ENCODE measurements around the gene SLC9A3.

GRCh38 chr5:533243-533954 lies 9.2 kb upstream of the SLC9A3 start:
- no peak for TF ChIP-seq CTCF (IDR thresholded peaks at IDR 0.05)
- no peak for TF ChIP-seq ZFX (IDR thresholded peaks at IDR 0.05; ENCODE audit: borderline replicate concordance)

Measured in 22Rv1 (cell line).